ENCODE results near the gene LRRC55.

LRRC55 gene

DNA sequence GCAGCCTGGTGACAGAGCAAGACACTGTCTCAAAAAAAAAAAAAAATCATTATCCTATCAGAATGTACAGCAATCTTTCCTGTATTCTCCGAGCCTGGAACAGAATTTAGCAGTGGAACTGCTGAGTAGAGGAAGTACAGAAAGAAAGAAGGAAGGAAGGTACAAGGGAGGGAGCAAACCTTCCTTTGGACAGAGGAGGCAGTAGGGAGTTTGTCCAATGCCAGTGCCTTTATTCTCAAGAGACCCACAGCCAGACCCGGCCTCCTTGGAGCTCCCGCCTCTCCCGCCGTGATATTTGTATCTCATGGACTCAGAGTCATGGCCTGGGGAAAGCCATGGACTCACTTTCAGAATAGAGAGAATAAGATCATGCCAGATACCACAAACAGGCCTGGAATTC lies 37.7 kb upstream of the LRRC55 start:
- DNase-seq (ENCODE audit: low read depth): no peak
- TF ChIP-seq, protein P1, sequence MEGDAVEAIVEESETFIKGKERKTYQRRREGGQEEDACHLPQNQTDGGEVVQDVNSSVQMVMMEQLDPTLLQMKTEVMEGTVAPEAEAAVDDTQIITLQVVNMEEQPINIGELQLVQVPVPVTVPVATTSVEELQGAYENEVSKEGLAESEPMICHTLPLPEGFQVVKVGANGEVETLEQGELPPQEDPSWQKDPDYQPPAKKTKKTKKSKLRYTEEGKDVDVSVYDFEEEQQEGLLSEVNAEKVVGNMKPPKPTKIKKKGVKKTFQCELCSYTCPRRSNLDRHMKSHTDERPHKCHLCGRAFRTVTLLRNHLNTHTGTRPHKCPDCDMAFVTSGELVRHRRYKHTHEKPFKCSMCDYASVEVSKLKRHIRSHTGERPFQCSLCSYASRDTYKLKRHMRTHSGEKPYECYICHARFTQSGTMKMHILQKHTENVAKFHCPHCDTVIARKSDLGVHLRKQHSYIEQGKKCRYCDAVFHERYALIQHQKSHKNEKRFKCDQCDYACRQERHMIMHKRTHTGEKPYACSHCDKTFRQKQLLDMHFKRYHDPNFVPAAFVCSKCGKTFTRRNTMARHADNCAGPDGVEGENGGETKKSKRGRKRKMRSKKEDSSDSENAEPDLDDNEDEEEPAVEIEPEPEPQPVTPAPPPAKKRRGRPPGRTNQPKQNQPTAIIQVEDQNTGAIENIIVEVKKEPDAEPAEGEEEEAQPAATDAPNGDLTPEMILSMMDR (conservative IDR thresholded peaks at IDR 0.05; ENCODE audit: control insufficient read depth, insufficient read depth, low read depth, low read length): no peak
- no peak overlapping the region for H3K4me3 ChIP-seq (ENCODE audit: control insufficient read depth, low read depth, low read length)

- no peak for DNase-seq (ENCODE audit: low read depth)
- no peak overlapping the region for H3K4me3 ChIP-seq (ENCODE audit: control insufficient read depth, low read depth, low read length)
- TF ChIP-seq, protein P1 (conservative IDR thresholded peaks at IDR 0.05; ENCODE audit: control insufficient read depth, insufficient read depth, low read depth, low read length): no peak
These were observed 37.0 kb upstream of the LRRC55 start for GRCh38 chr11:57144531-57145320.

DNA sequence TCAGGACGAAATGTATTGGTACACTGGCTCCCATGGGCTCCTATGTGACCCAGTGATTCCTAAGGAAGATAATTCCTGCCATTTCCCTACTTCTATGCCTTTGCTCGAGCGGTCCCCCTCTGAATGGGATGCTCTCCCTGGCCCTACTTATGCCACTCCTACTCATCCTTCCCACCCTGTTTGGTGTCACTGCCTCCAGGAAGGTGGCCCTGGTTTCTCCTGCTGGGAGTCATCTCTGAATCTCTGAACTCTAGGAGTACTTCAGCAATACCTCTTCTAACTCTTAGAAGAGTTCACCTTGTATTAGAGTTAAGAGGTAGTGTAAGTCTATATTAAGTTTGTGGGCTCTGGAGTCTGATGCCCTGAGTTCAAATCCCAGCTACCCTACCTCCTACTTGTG lies 35.5 kb upstream of the LRRC55 start:
- H3K4me3 ChIP-seq (ENCODE audit: control insufficient read depth, low read depth, low read length): no peak overlapping the region
- TF ChIP-seq, protein P1 (conservative IDR thresholded peaks at IDR 0.05; ENCODE audit: control insufficient read depth, insufficient read depth, low read depth, low read length): no peak
- DNase-seq (ENCODE audit: low read depth): no peak

DNA sequence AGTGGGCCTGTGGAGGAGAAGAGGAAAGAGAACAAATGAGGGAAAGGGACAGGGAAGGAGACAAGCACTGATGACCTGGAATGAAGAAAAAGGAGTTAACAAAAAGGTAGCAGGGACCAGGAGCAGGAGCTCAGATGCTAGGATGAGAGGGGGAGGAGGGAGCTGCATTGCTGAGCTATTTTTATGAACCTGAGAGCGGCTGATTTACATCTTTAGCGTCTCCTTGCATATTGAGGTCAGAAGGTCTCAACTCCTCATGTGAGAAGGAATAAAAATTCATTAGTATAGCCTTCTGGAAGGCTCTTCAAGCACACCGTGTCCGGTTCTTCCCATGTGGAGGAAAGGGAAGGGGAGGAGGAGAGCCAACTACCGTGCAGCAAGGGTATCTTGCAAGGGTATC lies 33.1 kb upstream of the LRRC55 start:
- TF ChIP-seq, protein P1 (conservative IDR thresholded peaks at IDR 0.05; ENCODE audit: control insufficient read depth, insufficient read depth, low read depth, low read length): no peak
- DNase-seq (ENCODE audit: low read depth): no peak
- no peak overlapping the region for H3K4me3 ChIP-seq (ENCODE audit: control insufficient read depth, low read depth, low read length)

DNA sequence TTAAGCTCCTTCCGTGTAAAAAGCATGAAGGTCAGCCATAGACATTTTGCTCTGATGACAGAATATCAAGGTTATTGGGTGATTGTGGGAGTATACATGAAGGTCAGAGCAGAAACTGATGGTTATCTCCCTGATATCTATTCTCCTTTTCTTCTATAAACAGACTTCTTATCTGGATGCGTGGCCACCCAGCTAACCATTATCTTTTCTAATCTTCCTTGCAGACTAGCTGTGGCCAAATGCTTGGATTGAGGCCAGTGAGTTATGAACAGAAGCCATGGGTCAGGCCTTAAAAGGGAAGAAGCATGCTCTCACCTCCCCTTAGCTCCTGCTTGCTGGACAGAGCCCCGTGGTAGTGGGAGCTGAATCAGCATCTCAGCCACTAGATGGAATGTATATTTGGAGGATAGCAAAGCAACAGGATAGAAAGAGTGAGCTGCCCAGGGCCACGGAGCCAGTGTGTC lies 31.3 kb upstream of the LRRC55 start:
- TF ChIP-seq, protein P1 (conservative IDR thresholded peaks at IDR 0.05; ENCODE audit: control insufficient read depth, insufficient read depth, low read depth, low read length): no peak
- DNase-seq (ENCODE audit: low read depth): no peak
- no peak overlapping the region for H3K4me3 ChIP-seq (ENCODE audit: control insufficient read depth, low read depth, low read length)

GRCh38 chr11:57152134-57152533 lies 29.6 kb upstream of the LRRC55 start:
- TF ChIP-seq, protein P1 (conservative IDR thresholded peaks at IDR 0.05; ENCODE audit: control insufficient read depth, insufficient read depth, low read depth, low read length): no peak
- no peak for DNase-seq (ENCODE audit: low read depth)
- no peak overlapping the region for H3K4me3 ChIP-seq (ENCODE audit: control insufficient read depth, low read depth, low read length)

All from fibroblast of mammary gland (primary cell).